GM12878 (cell line): Measurements from ENCODE around the gene ZNF311. TPM values are rescaled to one million over a fixed set of nuclear protein-coding genes. Genes with fewer than 3 reads are reported as not detected.

Experiments
- ATAC-seq: fragments of 200-7000 bp; cut with Tn5 transposase; 3 replicates; pipeline ENCODE4 v1.9.1; 2020; ENCODE audit warnings: mild to moderate bottlenecking, moderate library complexity
- BruUV-seq: library from RNA; stranded (reverse); fragments of 400-500 nt; replicated peaks from 2 replicates; lab custom pipeline; 2021; lab: Mats Ljungman, UMichigan
- CTCF ChIA-PET: fragments of 300-600 bp; sonication (Branson Sonifier 250); formaldehyde crosslinking; extraction: SDS; loops from one replicate; lab custom pipeline; 2021; ENCODE audit warnings: inconsistent platforms; lab: Yijun Ruan, JAX
- POLR2A ChIA-PET: fragments of 350-600 bp; formaldehyde crosslinking; extraction: SDS; loops from one replicate; lab custom pipeline; 2021; ENCODE audit warnings: inconsistent platforms; lab: Charles Lee
- RAD21 ChIA-PET: fragments of 300-600 bp; sonication (Branson Sonifier 250); formaldehyde crosslinking; loops from one replicate; lab custom pipeline; 2023; ENCODE audit warnings: antibody characterized with exemption; ENCODE audit not compliant: unreplicated experiment; lab: Charles Lee
- SMC1A ChIA-PET: fragments of 300-600 bp; sonication (Branson Sonifier 250); formaldehyde crosslinking; loops from one replicate; lab custom pipeline; 2023; ENCODE audit not compliant: unreplicated experiment, uncharacterized antibody; lab: Charles Lee
- DNase-seq: peaks from one replicate; pipeline ENCODE4 v3.0.0-alpha.2; 2011; ENCODE audit warnings: low read depth, low spot score
- FAIRE-seq: peaks from 3 replicates; lab custom pipeline; 2011; peaks lifted over from hg19 to GRCh38; lab: Jason Lieb, UNC
- H2AFZ ChIP-seq: 2 replicates; pipeline ENCODE4 v1.6.0; 2011; ENCODE audit warnings: low read depth, low read length, control low read depth; ENCODE audit not compliant: control insufficient read depth
- H3K27ac ChIP-seq: 2 replicates; pipeline ENCODE4 v1.5.1; 2011; ENCODE audit warnings: control low read depth; ENCODE audit not compliant: control insufficient read depth, insufficient read depth
- H3K27me3 ChIP-seq, 2 experiments: replicated peaks in 1 of 2; 2 replicates each; pipeline versions ENCODE4 v1.6.0 to v1.6.1; 2011; ENCODE audit warnings: low read length in 1 of 2; ENCODE audit not compliant: control insufficient read depth in 2 of 2, insufficient read depth in 2 of 2
- H3K36me3 ChIP-seq, 2 experiments: 2 replicates each; pipeline ENCODE4 v1.5.1; 2011; ENCODE audit warnings: low read length in 1 of 2; ENCODE audit not compliant: control insufficient read depth in 2 of 2, insufficient read depth in 2 of 2
- H3K4me1 ChIP-seq: 2 replicates; pipeline ENCODE4 v1.6.1; 2011; ENCODE audit warnings: mild to moderate bottlenecking, low read length, moderate library complexity, mixed read lengths; ENCODE audit not compliant: control insufficient read depth, insufficient read depth
- H3K4me2 ChIP-seq: 2 replicates; pipeline ENCODE4 v1.6.0; 2011; ENCODE audit warnings: control low read depth; ENCODE audit not compliant: control insufficient read depth, insufficient read depth
- H3K4me3 ChIP-seq: fragments of 200-600 bp; sonication (generic); 2 replicates; pipeline ENCODE4 v1.5.1; 2016
- H3K79me2 ChIP-seq: 2 replicates; pipeline ENCODE4 v1.6.0; 2011; ENCODE audit warnings: low read length; ENCODE audit not compliant: control insufficient read depth, insufficient read depth
- H3K9ac ChIP-seq: 2 replicates; pipeline ENCODE4 v1.8.0; 2011; ENCODE audit warnings: low read length, control low read depth, mixed read lengths; ENCODE audit not compliant: control insufficient read depth, insufficient read depth
- H3K9me3 ChIP-seq: replicated peaks from 3 replicates; pipeline ENCODE4 v1.5.1; 2011; ENCODE audit warnings: mild to moderate bottlenecking, low read length; ENCODE audit not compliant: control insufficient read depth, insufficient read depth
- H4K20me1 ChIP-seq: 2 replicates; pipeline ENCODE4 v1.6.0; 2011; ENCODE audit not compliant: control insufficient read depth, insufficient read depth
- ASH2L ChIP-seq: fragments of 300-600, 200-600 bp; sonication (generic); IDR thresholded peaks from 2 replicates; pipeline ENCODE4 v1.6.1; 2017; ENCODE audit warnings: low read depth, mild to moderate bottlenecking, borderline replicate concordance
- BRCA1 ChIP-seq: IDR thresholded peaks from 2 replicates; pipeline ENCODE4 v1.6.1; 2011; ENCODE audit warnings: low read depth, low read length, improper control_type of control experiment
- CHD2 ChIP-seq: IDR thresholded peaks from 2 replicates; pipeline ENCODE4 v1.6.1; 2011; ENCODE audit warnings: low read depth, low read length, improper control_type of control experiment, borderline replicate concordance
- EZH2 ChIP-seq: IDR thresholded peaks from 2 replicates; pipeline ENCODE4 v1.6.1; 2012; ENCODE audit warnings: low read depth, mild to moderate bottlenecking, control low read depth, inconsistent platforms, low read length, borderline replicate concordance; ENCODE audit not compliant: control insufficient read depth
- FOS ChIP-seq: IDR thresholded peaks from 3 replicates; pipeline ENCODE4 v1.6.1; 2011; ENCODE audit warnings: borderline replicate concordance; ENCODE audit not compliant: insufficient read length; ENCODE audit errors: extremely low read depth
- FOXM1 ChIP-seq: IDR thresholded peaks from 2 replicates; pipeline ENCODE4 v1.6.1; 2012; ENCODE audit warnings: low read depth, mild to moderate bottlenecking, inconsistent platforms, low read length, moderate library complexity
- HDAC2 ChIP-seq: fragments of 200-600 bp; sonication (generic); IDR thresholded peaks from 2 replicates; pipeline ENCODE4 v1.6.1; 2017
- JUNB ChIP-seq: IDR thresholded peaks from 2 replicates; pipeline ENCODE4 v1.6.1; 2016; ENCODE audit warnings: antibody characterized with exemption, mild to moderate bottlenecking
- LARP7 ChIP-seq: fragments of 450-650 bp; IDR thresholded peaks from 2 replicates; pipeline ENCODE4 v1.6.1; 2017; ENCODE audit warnings: mild to moderate bottlenecking
- NRF1 ChIP-seq: conservative IDR thresholded peaks from 2 replicates; pipeline ENCODE4 v1.6.1; 2011; ENCODE audit warnings: mild to moderate bottlenecking, low read depth, low read length, improper control_type of control experiment
- POLR2AphosphoS2 ChIP-seq: IDR thresholded peaks from 2 replicates; pipeline ENCODE4 v1.6.1; 2011; ENCODE audit warnings: low read depth, mild to moderate bottlenecking, low read length, improper control_type of control experiment, moderate library complexity
- POLR2AphosphoS5 ChIP-seq: IDR thresholded peaks from 2 replicates; pipeline ENCODE4 v1.6.1; 2011; ENCODE audit warnings: mild to moderate bottlenecking, low read length, inconsistent platforms
- RB1 ChIP-seq: fragments of 450-650 bp; formaldehyde crosslinking; IDR thresholded peaks from 2 replicates; pipeline ENCODE4 v1.6.1; 2017; ENCODE audit warnings: mild to moderate bottlenecking, borderline replicate concordance
- SP1 ChIP-seq: IDR thresholded peaks from one replicate; pipeline ENCODE4 v1.6.1; 2011; ENCODE audit warnings: low read depth, low read length
- STAT1 ChIP-seq: fragments of 450-650 bp; conservative IDR thresholded peaks from 2 replicates; pipeline ENCODE4 v1.6.1; 2014; ENCODE audit warnings: antibody characterized with exemption, mild to moderate bottlenecking
- SUPT20H ChIP-seq: IDR thresholded peaks from 2 replicates; pipeline ENCODE4 v1.6.1; 2011; ENCODE audit warnings: low read depth, mild to moderate bottlenecking, low read length, moderate library complexity, borderline replicate concordance; ENCODE audit not compliant: control insufficient read depth
- ZZZ3 ChIP-seq: IDR thresholded peaks from 2 replicates; pipeline ENCODE4 v1.6.1; 2011; ENCODE audit warnings: low read depth; ENCODE audit not compliant: control insufficient read depth, insufficient read length
- WGBS: methylation state at CpG from one replicate; pipeline ENCODE4 v1.1.6; 2016; ENCODE audit warnings: low lambda C conversion rate; ENCODE audit not compliant: insufficient replicate concordance, insufficient coverage; ENCODE audit errors: missing lambda C conversion rate; 5-methylcytosine and 5-hydroxymethylcytosine counted together
- in situ Hi-C: fragments of 300-500 bp; cut with MboI; formaldehyde crosslinking; loops from 9 replicates; pipeline ENCODE4 v1.14.3; 2018; ENCODE audit warnings: mixed read lengths
- intact Hi-C: fragments of 100-400 bp; cut with micrococcal nuclease; formaldehyde crosslinking; loops from one replicate; pipeline ENCODE4 v1.14.2; 2022; ENCODE audit not compliant: unreplicated experiment
- polyA plus RNA-seq, 11 experiments: library from polyadenylated mRNA; depleted of rRNA in 4 of 11; unstranded in 6 of 11; stranded (reverse) in 5 of 11; fragments of >200 nt; fragmentation: Nextera tagmentation in 4 of 11; fragmentation: Illumina TruSeq in 1 of 11; extraction: Ambion mirVana in 4 of 11; extraction: Trizol in 1 of 11; gene quantifications; 1 replicate in 1 of 11; 2 replicates in 10 of 11; pipeline versions ENCODE4 v1.2.1 to v1.2.3, GENCODE V29; 2011 to 2016; ENCODE audit warnings: inconsistent platforms in 2 of 11, missing spikeins in 2 of 11, low read depth in 1 of 11
- total RNA-seq, 4 experiments: library from RNA; depleted of rRNA in 3 of 4; stranded (reverse); fragments of >200 nt in 3 of 4; fragmentation: Illumina TruSeq in 1 of 4; extraction: Trizol in 1 of 4; gene quantifications; 2 replicates each; pipeline versions ENCODE4 v1.2.1 to v1.2.3, GENCODE V29; 2013 to 2021
- TF ChIP-seq, protein P1 (sequence below): fragments of 450-650 bp; IDR thresholded peaks from 2 replicates; pipeline ENCODE4 v1.6.1; 2017; ENCODE audit warnings: low read depth, mild to moderate bottlenecking, moderate library complexity
- TF ChIP-seq, protein P2 (sequence below): IDR thresholded peaks from 2 replicates; pipeline ENCODE4 v1.6.1; 2011; ENCODE audit warnings: mild to moderate bottlenecking, low read depth, low read length, moderate library complexity; ENCODE audit not compliant: insufficient replicate concordance
- TF ChIP-seq, protein P3 (sequence below): IDR thresholded peaks from 2 replicates; pipeline ENCODE4 v1.6.1; 2011; ENCODE audit warnings: borderline replicate concordance, low read depth, mild to moderate bottlenecking, moderate library complexity, low read length; ENCODE audit not compliant: insufficient read depth, poor library complexity, severe bottlenecking

ZNF311 gene
- total and polyA plus RNA-seq, 10 of the 15 experiments (the other 5 are each of a cell fraction or from before 2014, with no cell fraction given): 0.07 TPM; not detected in 9

DNA sequence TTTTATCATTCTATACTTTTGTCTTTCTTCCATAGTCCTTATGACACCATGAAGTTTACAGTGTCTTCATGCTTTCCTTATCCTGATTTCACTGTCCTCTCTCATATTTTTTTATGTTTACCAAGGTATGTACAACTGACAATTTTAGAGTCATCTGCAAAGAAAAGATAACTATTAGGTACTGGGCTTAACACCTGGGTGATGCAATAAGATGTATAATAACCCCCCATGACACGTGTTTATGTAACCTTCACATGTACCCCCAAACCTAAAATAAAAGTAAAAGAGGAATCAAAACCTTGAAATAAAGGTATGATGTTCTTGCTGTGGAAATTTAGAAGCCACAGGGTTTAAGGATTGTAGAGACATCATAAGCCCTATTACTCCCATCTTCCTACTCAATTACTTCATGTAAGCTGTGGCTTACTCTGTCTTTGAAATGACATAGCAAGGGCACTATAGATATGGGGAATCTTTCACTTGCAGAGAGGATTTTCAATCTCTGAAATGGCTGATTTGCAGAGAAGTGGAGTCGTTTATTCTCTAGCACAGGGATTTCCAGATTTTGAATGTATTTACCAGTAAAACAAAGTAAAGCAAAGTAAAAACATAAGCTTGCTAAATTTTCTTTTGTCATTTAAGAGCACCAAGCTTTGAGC is 20.9 kb upstream of the ZNF311 start:
- DNase-seq (no peak), ATAC-seq (no peak), FAIRE-seq (no peak)
- no peak overlapping the region for H3K27ac ChIP-seq
- H3K27me3 ChIP-seq: no peaks in the 10 kb centered on the region; a peak in 2 of 4 replicates
- no peaks in the 10 kb centered on the region for H3K36me3 ChIP-seq
- WGBS: 6% methylated on average over 2 of the region's 2 CpGs
- POLR2A ChIA-PET: no interaction called here
- H4K20me1 ChIP-seq: no peaks in the 10 kb centered on the region
- no TSS peak for BruUV-seq
- RAD21 ChIA-PET: no interaction called here
- SMC1A ChIA-PET: no interaction called here
- H3K4me3 ChIP-seq: no peak overlapping the region
- H2AFZ ChIP-seq: no peak overlapping the region
- intact Hi-C loops: no loop called here
- H3K9me3 ChIP-seq: no peaks in the 10 kb centered on the region
- no peaks in the 10 kb centered on the region for H3K4me1 ChIP-seq
- TF ChIP-seq LARP7: no peak
- TF ChIP-seq, protein P1, sequence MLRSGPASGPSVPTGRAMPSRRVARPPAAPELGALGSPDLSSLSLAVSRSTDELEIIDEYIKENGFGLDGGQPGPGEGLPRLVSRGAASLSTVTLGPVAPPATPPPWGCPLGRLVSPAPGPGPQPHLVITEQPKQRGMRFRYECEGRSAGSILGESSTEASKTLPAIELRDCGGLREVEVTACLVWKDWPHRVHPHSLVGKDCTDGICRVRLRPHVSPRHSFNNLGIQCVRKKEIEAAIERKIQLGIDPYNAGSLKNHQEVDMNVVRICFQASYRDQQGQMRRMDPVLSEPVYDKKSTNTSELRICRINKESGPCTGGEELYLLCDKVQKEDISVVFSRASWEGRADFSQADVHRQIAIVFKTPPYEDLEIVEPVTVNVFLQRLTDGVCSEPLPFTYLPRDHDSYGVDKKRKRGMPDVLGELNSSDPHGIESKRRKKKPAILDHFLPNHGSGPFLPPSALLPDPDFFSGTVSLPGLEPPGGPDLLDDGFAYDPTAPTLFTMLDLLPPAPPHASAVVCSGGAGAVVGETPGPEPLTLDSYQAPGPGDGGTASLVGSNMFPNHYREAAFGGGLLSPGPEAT: no peak
- TF ChIP-seq HDAC2: no peak
- no peak for TF ChIP-seq POLR2AphosphoS2
- no peak for TF ChIP-seq SP1
- TF ChIP-seq CHD2: no peak
- no peak for TF ChIP-seq POLR2AphosphoS5
- no peak for TF ChIP-seq NRF1
- TF ChIP-seq STAT1: no peak
- no peak for TF ChIP-seq ASH2L
- TF ChIP-seq SUPT20H: no peak
- TF ChIP-seq JUNB: no peak
- TF ChIP-seq, protein P2, sequence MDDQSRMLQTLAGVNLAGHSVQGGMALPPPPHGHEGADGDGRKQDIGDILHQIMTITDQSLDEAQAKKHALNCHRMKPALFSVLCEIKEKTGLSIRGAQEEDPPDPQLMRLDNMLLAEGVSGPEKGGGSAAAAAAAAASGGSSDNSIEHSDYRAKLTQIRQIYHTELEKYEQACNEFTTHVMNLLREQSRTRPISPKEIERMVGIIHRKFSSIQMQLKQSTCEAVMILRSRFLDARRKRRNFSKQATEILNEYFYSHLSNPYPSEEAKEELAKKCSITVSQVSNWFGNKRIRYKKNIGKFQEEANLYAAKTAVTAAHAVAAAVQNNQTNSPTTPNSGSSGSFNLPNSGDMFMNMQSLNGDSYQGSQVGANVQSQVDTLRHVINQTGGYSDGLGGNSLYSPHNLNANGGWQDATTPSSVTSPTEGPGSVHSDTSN: no peak
- no peak for TF ChIP-seq RB1
- no peak for TF ChIP-seq FOS
- no peak for TF ChIP-seq BRCA1
- TF ChIP-seq, protein P3, sequence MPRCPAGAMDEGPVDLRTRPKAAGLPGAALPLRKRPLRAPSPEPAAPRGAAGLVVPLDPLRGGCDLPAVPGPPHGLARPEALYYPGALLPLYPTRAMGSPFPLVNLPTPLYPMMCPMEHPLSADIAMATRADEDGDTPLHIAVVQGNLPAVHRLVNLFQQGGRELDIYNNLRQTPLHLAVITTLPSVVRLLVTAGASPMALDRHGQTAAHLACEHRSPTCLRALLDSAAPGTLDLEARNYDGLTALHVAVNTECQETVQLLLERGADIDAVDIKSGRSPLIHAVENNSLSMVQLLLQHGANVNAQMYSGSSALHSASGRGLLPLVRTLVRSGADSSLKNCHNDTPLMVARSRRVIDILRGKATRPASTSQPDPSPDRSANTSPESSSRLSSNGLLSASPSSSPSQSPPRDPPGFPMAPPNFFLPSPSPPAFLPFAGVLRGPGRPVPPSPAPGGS: no peak
- no peak for TF ChIP-seq ZZZ3
- TF ChIP-seq FOXM1: no peak
- no peak for TF ChIP-seq EZH2
- in situ Hi-C loops: no loop called here
- no peak overlapping the region for H3K9ac ChIP-seq
- H3K79me2 ChIP-seq: no peaks in the 10 kb centered on the region
- no peak overlapping the region for H3K4me2 ChIP-seq
- CTCF ChIA-PET: no interaction called here
